SK-N-MC (cell line): ENCODE data around the gene SAT1.
"Not testable (repeated sequence)": the region's sequence is repeated elsewhere in the genome, so short reads cannot be mapped to it uniquely, and the experiment has no call there.

Experiments used
- EZH2 ChIP-seq: fragments of 200-600 bp; sonication (generic); IDR thresholded peaks from one replicate; pipeline ENCODE4 v1.6.1; 2017; ENCODE audit warnings: antibody characterized with exemption
- FOXP2 ChIP-seq: optimal IDR thresholded peaks from 2 replicates; pipeline ENCODE3; 2011; ENCODE audit warnings: mild to moderate bottlenecking, moderate library complexity; ENCODE audit not compliant: insufficient read depth; ENCODE audit errors: extremely low read length, control extremely low read depth
- POLR2AphosphoS5 ChIP-seq: IDR thresholded peaks from 2 replicates; pipeline ENCODE4 v1.6.1; 2012; ENCODE audit warnings: mild to moderate bottlenecking, low read depth, low read length, borderline replicate concordance

DNA sequence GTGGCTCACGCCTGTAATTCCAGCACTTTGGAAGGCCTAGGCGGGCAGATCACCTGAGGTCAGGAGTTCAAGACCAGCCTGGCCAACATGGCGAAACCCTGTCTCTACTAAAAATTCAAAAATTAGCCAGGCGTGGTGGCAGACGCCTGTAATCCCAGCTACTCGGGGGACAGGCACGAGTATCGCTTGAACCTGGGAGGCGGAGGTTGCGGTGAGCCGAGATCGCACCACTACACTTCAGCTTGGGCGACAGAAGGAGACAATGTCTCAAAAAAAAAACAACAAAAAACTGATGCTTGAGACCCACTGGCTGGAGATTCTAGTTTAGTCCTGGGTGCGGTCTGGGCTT is 39.4 kb upstream of the SAT1 start:
- TF ChIP-seq POLR2AphosphoS5, EZH2, FOXP2: not testable (repeated sequence)
